ENCODE data around the gene MYBPH.

- TF ChIP-seq CTCF (IDR thresholded peaks at IDR 0.05; ENCODE audit: poor library complexity, severe bottlenecking) (no peak), POLR2AphosphoS5 (IDR thresholded peaks at IDR 0.05) (no peak), EZH2 (IDR thresholded peaks at IDR 0.05; ENCODE audit: borderline replicate concordance, insufficient read depth, low read length, poor library complexity, severe bottlenecking) (no peak), REST (IDR thresholded peaks at IDR 0.05; ENCODE audit: borderline replicate concordance) (no peak), SMC3 (conservative IDR thresholded peaks at IDR 0.05; ENCODE audit: poor library complexity) (no peak), MXI1 (conservative IDR thresholded peaks at IDR 0.05; ENCODE audit: poor library complexity, severe bottlenecking) (no peak), EP300 (conservative IDR thresholded peaks at IDR 0.05; ENCODE audit: poor library complexity, severe bottlenecking) (no peak), TAF1 (IDR thresholded peaks at IDR 0.05; ENCODE audit: low read depth) (no peak), RAD21 (conservative IDR thresholded peaks at IDR 0.05) (no peak)
These were observed 37.5 kb upstream of the MYBPH start for GRCh38 chr1:203213126-203213525.

Measured in neural cell (in vitro differentiated cells).